Skeletal muscle satellite cell (primary cell): Measurements from ENCODE around the gene ZNF302. TPM values are rescaled to one million over a fixed set of nuclear protein-coding genes. Genes with fewer than 3 reads are reported as not detected.

Experiments
- H3K27me3 ChIP-seq: 2 replicates; pipeline ENCODE4 v1.7.0; 2013; ENCODE audit warnings: low read length; ENCODE audit not compliant: control insufficient read depth, insufficient read depth
- H3K36me3 ChIP-seq: 2 replicates; pipeline ENCODE4 v1.7.0; 2013; ENCODE audit warnings: mild to moderate bottlenecking, control low read depth, low read length; ENCODE audit not compliant: insufficient read depth
- H3K4me1 ChIP-seq: 2 replicates; pipeline ENCODE4 v1.7.0; 2013; ENCODE audit warnings: low read length; ENCODE audit not compliant: control insufficient read depth, insufficient read depth
- H3K4me2 ChIP-seq: 2 replicates; pipeline ENCODE4 v1.7.0; 2013; ENCODE audit warnings: mild to moderate bottlenecking, low read length
- H3K4me3 ChIP-seq: 2 replicates; pipeline ENCODE4 v1.7.0; 2013; ENCODE audit warnings: low read length
- H3K9ac ChIP-seq: 2 replicates; pipeline ENCODE4 v1.7.0; 2013; ENCODE audit warnings: mild to moderate bottlenecking, low read depth, low read length, moderate library complexity
- H3K9me3 ChIP-seq: replicated peaks from 2 replicates; pipeline ENCODE4 v1.7.0; 2013; ENCODE audit warnings: mild to moderate bottlenecking, control low read depth, low read length
- total RNA-seq: library from RNA; depleted of rRNA; stranded (reverse); fragments of >200 nt; gene quantifications from 2 replicates; pipeline ENCODE4 v1.2.3, GENCODE V29; 2012; rRNA removed

ZNF302 gene
- total RNA-seq, result 10.6 and 12.9 TPM in 2 replicates

DNA sequence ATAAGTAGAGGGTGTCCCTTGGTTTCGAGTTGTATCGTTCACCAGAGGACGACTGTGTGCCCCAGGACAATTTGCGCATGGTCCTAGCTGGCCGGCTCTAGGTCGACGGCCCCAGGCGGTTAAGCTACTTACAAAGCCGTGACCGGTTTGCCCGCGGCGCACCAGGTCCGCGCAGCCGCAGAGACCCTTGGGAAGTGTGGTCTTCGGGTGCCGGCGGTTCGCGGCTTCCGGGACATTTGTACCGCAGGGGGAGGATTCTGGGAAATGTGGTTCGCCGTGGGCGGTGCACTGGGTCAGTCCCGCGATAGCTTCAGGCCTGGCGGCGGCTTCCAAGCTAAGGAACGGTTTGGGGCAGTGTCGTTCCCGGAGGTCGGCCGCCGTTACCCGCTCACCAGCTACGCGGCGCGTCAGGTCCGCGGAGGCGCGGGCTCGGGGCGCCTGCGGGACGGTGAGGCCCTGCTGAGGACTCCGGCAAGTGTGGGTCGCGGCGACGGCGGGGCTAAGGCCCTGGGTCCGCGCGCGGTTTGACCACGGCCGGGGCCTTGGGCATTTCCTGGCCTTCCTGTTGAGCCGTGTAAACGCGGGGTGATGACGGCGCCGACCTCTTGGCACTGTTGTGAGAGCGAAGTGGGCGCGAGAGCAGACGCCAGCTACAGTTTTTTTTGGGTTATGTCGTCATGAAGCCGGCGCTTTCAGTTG is at the start of gene ZNF302:
Gene ZNF302 (plus strand): TSS at position 293 of the 699 bp plus-strand sequence. CDS start 1,127 bp downstream, outside the sequence.
- peaks cover 36% of the 10 kb centered on the region for H3K36me3 ChIP-seq
- H3K4me2 ChIP-seq, result peak within 1 kb of the TSS; percentile 93
- H3K4me1 ChIP-seq, result peaks cover 15% of the 10 kb centered on the region
- H3K9me3 ChIP-seq, result peaks cover 3% of the 10 kb centered on the region
- H3K9ac ChIP-seq, result peak within 1 kb of the TSS; percentile 99
- H3K27me3 ChIP-seq, result no peaks in the 10 kb centered on the region
- peak within 1 kb of the TSS; percentile 92 for H3K4me3 ChIP-seq

- no peak overlapping the region for H3K9ac ChIP-seq
- no peaks in the 10 kb centered on the region for H3K4me1 ChIP-seq
- no peak overlapping the region for H3K4me2 ChIP-seq
- H3K36me3 ChIP-seq, result no peaks in the 10 kb centered on the region
- no peak overlapping the region for H3K4me3 ChIP-seq
- H3K9me3 ChIP-seq, result peaks cover 5% of the 10 kb centered on the region
- no peaks in the 10 kb centered on the region for H3K27me3 ChIP-seq
These were observed 43.7 kb upstream of the ZNF302 start for GRCh38 chr19:34633802-34634201.

GRCh38 chr19:34639491-34640085 is 37.9 kb upstream of the ZNF302 start:
- Histone ChIP-seq H3K4me2 (no peak overlapping the region), H3K4me1 (no peaks in the 10 kb centered on the region), H3K27me3 (no peaks in the 10 kb centered on the region)

GRCh38 chr19:34642241-34642640 is 35.2 kb upstream of the ZNF302 start:
- Histone ChIP-seq H3K9me3 (no peaks in the 10 kb centered on the region), H3K9ac (no peak overlapping the region), H3K4me3 (no peak overlapping the region), H3K27me3 (no peaks in the 10 kb centered on the region), H3K4me1 (no peaks in the 10 kb centered on the region), H3K36me3 (no peaks in the 10 kb centered on the region), H3K4me2 (no peak overlapping the region)

More at GRCh38 chr19:34639491-34640085, 37.9 kb upstream of the ZNF302 start:
- Histone ChIP-seq H3K36me3 (no peaks in the 10 kb centered on the region), H3K4me3 (no peak overlapping the region), H3K9ac (no peak overlapping the region), H3K9me3 (peaks cover 5% of the 10 kb centered on the region)

- H3K36me3 ChIP-seq, result no peaks in the 10 kb centered on the region
- no peak overlapping the region for H3K4me3 ChIP-seq
- H3K4me2 ChIP-seq, result no peak overlapping the region
- no peaks in the 10 kb centered on the region for H3K27me3 ChIP-seq
- no peaks in the 10 kb centered on the region for H3K9me3 ChIP-seq
- H3K4me1 ChIP-seq, result no peaks in the 10 kb centered on the region
- no peak overlapping the region for H3K9ac ChIP-seq
These were observed 32.5 kb upstream of the ZNF302 start for GRCh38 chr19:34644991-34645461.

DNA sequence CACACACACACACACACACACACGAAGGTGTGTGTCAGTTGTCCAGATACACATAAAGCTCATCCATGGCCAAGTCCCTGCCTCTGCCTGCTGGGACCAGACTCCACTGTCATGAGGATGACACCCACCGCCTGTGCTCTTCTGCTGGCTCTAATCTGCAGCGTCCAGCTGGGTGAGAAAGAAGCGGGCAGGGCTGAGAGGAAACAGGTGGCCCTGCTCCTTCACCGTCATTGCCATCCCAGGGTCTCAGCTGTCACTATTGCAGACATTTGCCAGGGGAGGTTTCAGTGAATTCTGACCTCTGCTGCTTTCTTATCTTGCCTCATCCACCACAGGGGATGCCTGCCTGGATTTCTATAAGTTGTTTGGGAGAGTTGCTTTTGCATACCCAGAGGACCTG is 31.9 kb upstream of the ZNF302 start:
- H3K36me3 ChIP-seq, result no peaks in the 10 kb centered on the region
- no peaks in the 10 kb centered on the region for H3K27me3 ChIP-seq
- no peaks in the 10 kb centered on the region for H3K4me1 ChIP-seq
- H3K4me3 ChIP-seq, result no peak overlapping the region
- H3K4me2 ChIP-seq, result no peak overlapping the region
- H3K9ac ChIP-seq, result no peak overlapping the region
- H3K9me3 ChIP-seq, result no peaks in the 10 kb centered on the region

GRCh38 chr19:34649886-34650543 is 27.5 kb upstream of the ZNF302 start:
- no peaks in the 10 kb centered on the region for H3K36me3 ChIP-seq
- H3K9ac ChIP-seq, result no peak overlapping the region
- peaks cover 8% of the 10 kb centered on the region for H3K9me3 ChIP-seq
- no peak overlapping the region for H3K4me3 ChIP-seq
- no peak overlapping the region for H3K4me2 ChIP-seq
- H3K4me1 ChIP-seq, result no peaks in the 10 kb centered on the region
- H3K27me3 ChIP-seq, result no peaks in the 10 kb centered on the region

- Histone ChIP-seq H3K27me3 (no peaks in the 10 kb centered on the region), H3K36me3 (no peaks in the 10 kb centered on the region), H3K4me1 (no peaks in the 10 kb centered on the region), H3K9me3 (peaks cover 8% of the 10 kb centered on the region), H3K9ac (no peak overlapping the region), H3K4me2 (no peak overlapping the region), H3K4me3 (no peak overlapping the region)
These were observed 25.7 kb upstream of the ZNF302 start for GRCh38 chr19:34651747-34652146.

DNA sequence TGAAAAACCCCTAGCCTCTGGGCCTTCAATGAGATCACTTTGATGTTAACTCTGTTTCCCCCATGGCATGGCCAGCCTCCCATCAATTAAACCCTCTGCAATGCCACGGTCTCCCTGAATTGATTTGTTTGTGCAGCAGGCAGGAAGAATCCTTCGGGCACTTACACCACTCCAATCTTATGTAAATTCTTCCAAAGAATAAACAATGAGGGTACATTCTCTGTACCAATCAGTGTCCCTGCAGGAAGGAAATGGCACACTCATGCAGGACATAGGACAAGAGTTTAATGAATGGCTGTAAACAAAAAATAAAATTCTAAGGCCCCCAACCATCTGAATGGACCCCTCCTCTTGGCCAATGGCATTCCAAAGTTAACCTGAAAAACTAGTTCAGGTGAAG is 22.7 kb upstream of the ZNF302 start:
- Histone ChIP-seq H3K4me2 (no peak overlapping the region), H3K9me3 (peaks cover 8% of the 10 kb centered on the region), H3K36me3 (no peaks in the 10 kb centered on the region), H3K9ac (no peak overlapping the region), H3K4me3 (no peak overlapping the region), H3K27me3 (no peaks in the 10 kb centered on the region), H3K4me1 (no peaks in the 10 kb centered on the region)

GRCh38 chr19:34655651-34656050 is 21.8 kb upstream of the ZNF302 start:
- no peaks in the 10 kb centered on the region for H3K36me3 ChIP-seq
- H3K4me1 ChIP-seq, result no peaks in the 10 kb centered on the region
- no peak overlapping the region for H3K4me3 ChIP-seq
- no peak overlapping the region for H3K4me2 ChIP-seq
- peaks cover 8% of the 10 kb centered on the region for H3K9me3 ChIP-seq
- no peak overlapping the region for H3K9ac ChIP-seq
- no peaks in the 10 kb centered on the region for H3K27me3 ChIP-seq

DNA sequence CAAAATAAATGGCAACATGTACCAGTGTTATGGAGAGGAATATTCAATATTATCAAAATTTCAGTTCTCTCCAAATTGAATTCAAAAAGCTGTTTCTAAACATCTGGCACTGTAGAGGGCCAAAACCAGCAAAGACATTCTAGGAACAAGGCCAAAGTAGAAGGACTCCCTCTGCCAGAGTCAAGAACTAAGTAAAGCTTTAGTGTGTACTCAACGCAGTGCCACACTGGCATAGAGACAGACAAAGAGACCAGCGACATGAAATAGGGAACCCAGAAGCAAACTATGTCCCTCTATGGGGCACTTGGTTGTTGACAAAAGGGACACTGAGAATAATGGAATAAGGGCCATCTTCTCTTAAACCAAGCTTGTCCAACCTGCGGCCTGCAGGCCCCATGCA is 16.1 kb upstream of the ZNF302 start:
- Histone ChIP-seq H3K4me3 (no peak overlapping the region), H3K27me3 (no peaks in the 10 kb centered on the region), H3K4me1 (no peaks in the 10 kb centered on the region), H3K36me3 (no peaks in the 10 kb centered on the region), H3K9me3 (no peaks in the 10 kb centered on the region), H3K4me2 (no peak overlapping the region), H3K9ac (no peak overlapping the region)
